ENCODE results near the gene SCGB1C1. TPM values are rescaled to one million over a fixed set of nuclear protein-coding genes. Genes with fewer than 3 reads are reported as not detected.
A peak's percentile ranks its signal among the peaks of the same experiment; 100 is the strongest.

Gene SCGB1C1
- total and polyA plus RNA-seq, 10 of the 15 experiments (the other 5 are each of a cell fraction or from before 2014, with no cell fraction given), result not detected

DNA sequence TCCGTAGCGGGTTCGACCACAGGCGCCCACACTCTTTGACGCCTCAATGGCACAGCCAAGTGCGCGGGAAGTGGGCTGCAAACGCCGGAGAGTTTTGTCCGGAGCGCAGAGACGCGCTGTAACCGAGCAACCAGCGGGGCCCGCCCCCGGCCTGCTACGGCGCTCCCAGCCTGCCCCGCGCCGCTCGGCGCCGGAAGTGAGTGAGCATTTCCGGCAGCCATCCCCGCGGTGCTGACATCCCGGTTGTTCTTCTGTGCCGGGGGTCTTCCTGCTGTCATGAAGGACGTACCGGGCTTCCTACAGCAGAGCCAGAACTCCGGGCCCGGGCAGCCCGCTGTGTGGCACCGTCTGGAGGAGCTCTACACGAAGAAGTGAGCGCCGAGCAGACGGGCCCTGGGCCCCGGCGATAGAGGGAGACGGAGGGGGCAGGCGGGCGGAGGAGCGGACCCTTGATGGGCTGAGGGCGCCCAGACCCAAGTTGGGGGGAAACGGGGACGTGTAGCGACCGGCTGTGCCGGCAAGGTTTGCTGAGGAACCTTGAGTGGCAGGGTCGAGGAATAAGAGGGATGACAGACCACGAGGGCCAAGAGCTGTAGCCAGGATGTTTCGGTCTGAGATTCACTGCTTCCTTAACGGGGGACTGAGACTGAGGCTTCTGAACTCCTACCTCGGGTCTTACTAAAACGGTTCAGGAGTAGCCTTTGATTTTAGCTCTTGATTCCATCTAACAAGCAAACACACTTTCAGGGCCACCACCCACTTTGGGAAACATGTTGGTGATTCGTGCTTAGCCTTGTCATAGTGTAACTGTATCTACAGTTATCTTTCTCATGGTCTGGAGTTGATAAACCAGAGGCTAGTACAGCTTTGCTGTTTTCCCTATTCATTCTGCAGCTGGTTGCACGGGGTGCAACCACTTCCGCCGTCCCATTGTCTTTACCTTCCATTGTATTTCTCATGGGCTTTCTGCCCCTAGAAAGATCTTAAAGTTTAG is 44.2 kb downstream of the SCGB1C1 start, which contains the start of gene PSMD13 (continued):
- TF ChIP-seq, protein P1, sequence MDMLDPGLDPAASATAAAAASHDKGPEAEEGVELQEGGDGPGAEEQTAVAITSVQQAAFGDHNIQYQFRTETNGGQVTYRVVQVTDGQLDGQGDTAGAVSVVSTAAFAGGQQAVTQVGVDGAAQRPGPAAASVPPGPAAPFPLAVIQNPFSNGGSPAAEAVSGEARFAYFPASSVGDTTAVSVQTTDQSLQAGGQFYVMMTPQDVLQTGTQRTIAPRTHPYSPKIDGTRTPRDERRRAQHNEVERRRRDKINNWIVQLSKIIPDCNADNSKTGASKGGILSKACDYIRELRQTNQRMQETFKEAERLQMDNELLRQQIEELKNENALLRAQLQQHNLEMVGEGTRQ (IDR thresholded peaks at IDR 0.05; ENCODE audit: borderline replicate concordance, low read depth, low read length), result no peak
- TF ChIP-seq, protein P2, sequence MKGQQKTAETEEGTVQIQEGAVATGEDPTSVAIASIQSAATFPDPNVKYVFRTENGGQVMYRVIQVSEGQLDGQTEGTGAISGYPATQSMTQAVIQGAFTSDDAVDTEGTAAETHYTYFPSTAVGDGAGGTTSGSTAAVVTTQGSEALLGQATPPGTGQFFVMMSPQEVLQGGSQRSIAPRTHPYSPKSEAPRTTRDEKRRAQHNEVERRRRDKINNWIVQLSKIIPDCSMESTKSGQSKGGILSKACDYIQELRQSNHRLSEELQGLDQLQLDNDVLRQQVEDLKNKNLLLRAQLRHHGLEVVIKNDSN (IDR thresholded peaks at IDR 0.05; ENCODE audit: borderline replicate concordance, extremely low read length, insufficient read depth, low read depth, low read length), result no peak
- TF ChIP-seq, protein P3, sequence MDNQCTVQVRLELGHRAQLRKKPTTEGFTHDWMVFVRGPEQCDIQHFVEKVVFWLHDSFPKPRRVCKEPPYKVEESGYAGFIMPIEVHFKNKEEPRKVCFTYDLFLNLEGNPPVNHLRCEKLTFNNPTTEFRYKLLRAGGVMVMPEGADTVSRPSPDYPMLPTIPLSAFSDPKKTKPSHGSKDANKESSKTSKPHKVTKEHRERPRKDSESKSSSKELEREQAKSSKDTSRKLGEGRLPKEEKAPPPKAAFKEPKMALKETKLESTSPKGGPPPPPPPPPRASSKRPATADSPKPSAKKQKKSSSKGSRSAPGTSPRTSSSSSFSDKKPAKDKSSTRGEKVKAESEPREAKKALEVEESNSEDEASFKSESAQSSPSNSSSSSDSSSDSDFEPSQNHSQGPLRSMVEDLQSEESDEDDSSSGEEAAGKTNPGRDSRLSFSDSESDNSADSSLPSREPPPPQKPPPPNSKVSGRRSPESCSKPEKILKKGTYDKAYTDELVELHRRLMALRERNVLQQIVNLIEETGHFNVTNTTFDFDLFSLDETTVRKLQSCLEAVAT (IDR thresholded peaks at IDR 0.05), result no peak; the same call in none of the 2 replicates
- 0 out of 2 replicates have a peak, but pooled peaks have one; percentile 49 for TF ChIP-seq ASH2L (IDR thresholded peaks at IDR 0.05; ENCODE audit: borderline replicate concordance, low read depth)
- TF ChIP-seq, protein P4, sequence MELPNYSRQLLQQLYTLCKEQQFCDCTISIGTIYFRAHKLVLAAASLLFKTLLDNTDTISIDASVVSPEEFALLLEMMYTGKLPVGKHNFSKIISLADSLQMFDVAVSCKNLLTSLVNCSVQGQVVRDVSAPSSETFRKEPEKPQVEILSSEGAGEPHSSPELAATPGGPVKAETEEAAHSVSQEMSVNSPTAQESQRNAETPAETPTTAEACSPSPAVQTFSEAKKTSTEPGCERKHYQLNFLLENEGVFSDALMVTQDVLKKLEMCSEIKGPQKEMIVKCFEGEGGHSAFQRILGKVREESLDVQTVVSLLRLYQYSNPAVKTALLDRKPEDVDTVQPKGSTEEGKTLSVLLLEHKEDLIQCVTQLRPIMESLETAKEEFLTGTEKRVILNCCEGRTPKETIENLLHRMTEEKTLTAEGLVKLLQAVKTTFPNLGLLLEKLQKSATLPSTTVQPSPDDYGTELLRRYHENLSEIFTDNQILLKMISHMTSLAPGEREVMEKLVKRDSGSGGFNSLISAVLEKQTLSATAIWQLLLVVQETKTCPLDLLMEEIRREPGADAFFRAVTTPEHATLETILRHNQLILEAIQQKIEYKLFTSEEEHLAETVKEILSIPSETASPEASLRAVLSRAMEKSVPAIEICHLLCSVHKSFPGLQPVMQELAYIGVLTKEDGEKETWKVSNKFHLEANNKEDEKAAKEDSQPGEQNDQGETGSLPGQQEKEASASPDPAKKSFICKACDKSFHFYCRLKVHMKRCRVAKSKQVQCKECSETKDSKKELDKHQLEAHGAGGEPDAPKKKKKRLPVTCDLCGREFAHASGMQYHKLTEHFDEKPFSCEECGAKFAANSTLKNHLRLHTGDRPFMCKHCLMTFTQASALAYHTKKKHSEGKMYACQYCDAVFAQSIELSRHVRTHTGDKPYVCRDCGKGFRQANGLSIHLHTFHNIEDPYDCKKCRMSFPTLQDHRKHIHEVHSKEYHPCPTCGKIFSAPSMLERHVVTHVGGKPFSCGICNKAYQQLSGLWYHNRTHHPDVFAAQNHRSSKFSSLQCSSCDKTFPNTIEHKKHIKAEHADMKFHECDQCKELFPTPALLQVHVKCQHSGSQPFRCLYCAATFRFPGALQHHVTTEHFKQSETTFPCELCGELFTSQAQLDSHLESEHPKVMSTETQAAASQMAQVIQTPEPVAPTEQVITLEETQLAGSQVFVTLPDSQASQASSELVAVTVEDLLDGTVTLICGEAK (IDR thresholded peaks at IDR 0.05; ENCODE audit: borderline replicate concordance), result peak; percentile 90
- TF ChIP-seq LARP7 (IDR thresholded peaks at IDR 0.05), result 0 out of 2 replicates have a peak, but pooled peaks have one; percentile 44
- TF ChIP-seq ETV6 (conservative IDR thresholded peaks at IDR 0.05 in 1 of 2, IDR thresholded peaks at IDR 0.05 in 1 of 2; ENCODE audit: borderline replicate concordance in 1 of 2, low read depth in 1 of 2), result no peak; a peak in 1 of 4 replicates
- no peak for TF ChIP-seq RCOR1 (conservative IDR thresholded peaks at IDR 0.05; ENCODE audit: low read depth, low read length)
- TF ChIP-seq ZBED1 (IDR thresholded peaks at IDR 0.05; ENCODE audit: borderline replicate concordance), result peak; percentile 38; the same call in 1 of the 2 replicates
- no peak for TF ChIP-seq ZNF384 (IDR thresholded peaks at IDR 0.05; ENCODE audit: borderline replicate concordance, low read depth, low read length)
- TF ChIP-seq SMC3 (IDR thresholded peaks at IDR 0.05; ENCODE audit: borderline replicate concordance, low read length), result no peak
- TF ChIP-seq SMAD5 (IDR thresholded peaks at IDR 0.05; ENCODE audit: low read depth), result peak; percentile 70; the same call in 1 of the 2 replicates
- TF ChIP-seq EZH2 (IDR thresholded peaks at IDR 0.05; ENCODE audit: borderline replicate concordance, control insufficient read depth, low read depth, low read length), result no peak
- no peak for TF ChIP-seq STAT3 (IDR thresholded peaks at IDR 0.05; ENCODE audit: low read depth, low read length)
- no peak for TF ChIP-seq HDAC6 (IDR thresholded peaks at IDR 0.05; ENCODE audit: unreplicated experiment)
- no peak; the same call in 1 of the 2 replicates for TF ChIP-seq MYB (IDR thresholded peaks at IDR 0.05; ENCODE audit: borderline replicate concordance, low read depth, low read length)
- TF ChIP-seq SREBF1 (IDR thresholded peaks at IDR 0.05; ENCODE audit: low read length), result no peak
- peak; percentile 76 for TF ChIP-seq TAF1 (IDR thresholded peaks at IDR 0.05; ENCODE audit: borderline replicate concordance, low read depth, low read length)
